ENCODE measurements around the gene GPC6.

Gene GPC6

GRCh38 chr13:94351292-94351990, 1124.8 kb downstream of the GPC6 start:
- H3K9ac ChIP-seq (ENCODE audit: low read length), result no peak overlapping the region
- no peak for TF ChIP-seq CTCF (IDR thresholded peaks at IDR 0.05; ENCODE audit: low read length)
- TF ChIP-seq EZH2 (IDR thresholded peaks at IDR 0.05; ENCODE audit: borderline replicate concordance, low read length), result no peak

GRCh38 chr13:94352057-94352456, 1125.5 kb downstream of the GPC6 start:
- Histone ChIP-seq H3K27me3 (ENCODE audit: insufficient read depth, low read length) (no peaks in the 10 kb centered on the region), H3K79me2 (ENCODE audit: insufficient read depth, low read length) (no peaks in the 10 kb centered on the region), H3F3A (ENCODE audit: insufficient read depth, low read length) (no peaks in the 10 kb centered on the region), H4K20me1 (ENCODE audit: insufficient read depth, low read length) (no peaks in the 10 kb centered on the region), H3K4me2 (ENCODE audit: low read length) (no peak overlapping the region), H2AFZ (ENCODE audit: low read length) (no peak overlapping the region), H3K9me3 (ENCODE audit: low read length) (no peaks in the 10 kb centered on the region), H3K4me3 (ENCODE audit: low read depth, low read length, poor library complexity, severe bottlenecking) (no peak overlapping the region), H3K27ac (ENCODE audit: low read depth, low read length, poor library complexity, severe bottlenecking) (no peak overlapping the region), H3K9ac (ENCODE audit: low read length) (no peak overlapping the region), H3K36me3 (ENCODE audit: insufficient read depth, low read length) (no peaks in the 10 kb centered on the region), H3K4me1 (ENCODE audit: insufficient read depth, low read length, severe bottlenecking) (no peaks in the 10 kb centered on the region), H3K9me2 (ENCODE audit: low read depth, low read length) (no peaks in the 10 kb centered on the region)
- TF ChIP-seq CTCF (IDR thresholded peaks at IDR 0.05; ENCODE audit: low read length) (no peak), EZH2 (IDR thresholded peaks at IDR 0.05; ENCODE audit: borderline replicate concordance, low read length) (no peak)

More at GRCh38 chr13:94351292-94351990, 1124.8 kb downstream of the GPC6 start:
- no peak overlapping the region for H3K4me3 ChIP-seq (ENCODE audit: low read depth, low read length, poor library complexity, severe bottlenecking)
- H3K4me1 ChIP-seq (ENCODE audit: insufficient read depth, low read length, severe bottlenecking), result no peaks in the 10 kb centered on the region
- H4K20me1 ChIP-seq (ENCODE audit: insufficient read depth, low read length), result no peaks in the 10 kb centered on the region
- no peaks in the 10 kb centered on the region for H3F3A ChIP-seq (ENCODE audit: insufficient read depth, low read length)
- H3K4me2 ChIP-seq (ENCODE audit: low read length), result no peak overlapping the region
- H3K36me3 ChIP-seq (ENCODE audit: insufficient read depth, low read length), result no peaks in the 10 kb centered on the region
- no peak overlapping the region for H3K27ac ChIP-seq (ENCODE audit: low read depth, low read length, poor library complexity, severe bottlenecking)
- no peaks in the 10 kb centered on the region for H3K79me2 ChIP-seq (ENCODE audit: insufficient read depth, low read length)
- H3K27me3 ChIP-seq (ENCODE audit: insufficient read depth, low read length), result no peaks in the 10 kb centered on the region
- H3K9me3 ChIP-seq (ENCODE audit: low read length), result no peaks in the 10 kb centered on the region
- H2AFZ ChIP-seq (ENCODE audit: low read length), result no peak overlapping the region
- no peaks in the 10 kb centered on the region for H3K9me2 ChIP-seq (ENCODE audit: low read depth, low read length)

- Histone ChIP-seq H3K9me2 (ENCODE audit: low read depth, low read length) (no peaks in the 10 kb centered on the region), H3K36me3 (ENCODE audit: insufficient read depth, low read length) (no peaks in the 10 kb centered on the region)
These were observed 1126.6 kb downstream of the GPC6 start for GRCh38 chr13:94353167-94353710.

More at GRCh38 chr13:94353167-94353710, 1126.6 kb downstream of the GPC6 start:
- Histone ChIP-seq H2AFZ (ENCODE audit: low read length) (no peak overlapping the region), H3K9me3 (ENCODE audit: low read length) (no peaks in the 10 kb centered on the region), H3K27ac (ENCODE audit: low read depth, low read length, poor library complexity, severe bottlenecking) (no peak overlapping the region), H3F3A (ENCODE audit: insufficient read depth, low read length) (no peaks in the 10 kb centered on the region), H3K4me1 (ENCODE audit: insufficient read depth, low read length, severe bottlenecking) (no peaks in the 10 kb centered on the region), H3K9ac (ENCODE audit: low read length) (no peak overlapping the region), H4K20me1 (ENCODE audit: insufficient read depth, low read length) (no peaks in the 10 kb centered on the region), H3K4me2 (ENCODE audit: low read length) (no peak overlapping the region), H3K27me3 (ENCODE audit: insufficient read depth, low read length) (no peaks in the 10 kb centered on the region), H3K79me2 (ENCODE audit: insufficient read depth, low read length) (no peaks in the 10 kb centered on the region), H3K4me3 (ENCODE audit: low read depth, low read length, poor library complexity, severe bottlenecking) (no peak overlapping the region)
- no peak for TF ChIP-seq EZH2 (IDR thresholded peaks at IDR 0.05; ENCODE audit: borderline replicate concordance, low read length)
- TF ChIP-seq CTCF (IDR thresholded peaks at IDR 0.05; ENCODE audit: low read length), result no peak

Data from OCI-LY1 (cell line).